ENCODE measurements around the gene GRIN1.

DNA sequence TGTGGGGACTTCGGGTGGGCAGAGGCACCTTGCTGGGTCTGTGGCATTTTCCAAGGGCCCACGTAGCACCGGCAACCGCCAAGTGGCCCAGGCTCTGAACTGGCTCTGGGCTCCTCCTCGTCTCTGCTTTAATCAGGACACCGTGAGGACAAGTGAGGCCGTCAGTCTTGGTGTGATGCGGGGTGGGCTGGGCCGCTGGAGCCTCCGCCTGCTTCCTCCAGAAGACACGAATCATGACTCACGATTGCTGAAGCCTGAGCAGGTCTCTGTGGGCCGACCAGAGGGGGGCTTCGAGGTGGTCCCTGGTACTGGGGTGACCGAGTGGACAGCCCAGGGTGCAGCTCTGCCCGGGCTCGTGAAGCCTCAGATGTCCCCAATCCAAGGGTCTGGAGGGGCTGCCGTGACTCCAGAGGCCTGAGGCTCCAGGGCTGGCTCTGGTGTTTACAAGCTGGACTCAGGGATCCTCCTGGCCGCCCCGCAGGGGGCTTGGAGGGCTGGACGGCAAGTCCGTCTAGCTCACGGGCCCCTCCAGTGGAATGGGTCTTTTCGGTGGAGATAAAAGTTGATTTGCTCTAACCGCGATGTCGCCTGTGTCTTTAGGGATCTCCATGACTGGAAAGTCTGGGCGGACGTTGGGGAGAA lies 30.2 kb upstream of the GRIN1 start:
- TF ChIP-seq, protein P1, sequence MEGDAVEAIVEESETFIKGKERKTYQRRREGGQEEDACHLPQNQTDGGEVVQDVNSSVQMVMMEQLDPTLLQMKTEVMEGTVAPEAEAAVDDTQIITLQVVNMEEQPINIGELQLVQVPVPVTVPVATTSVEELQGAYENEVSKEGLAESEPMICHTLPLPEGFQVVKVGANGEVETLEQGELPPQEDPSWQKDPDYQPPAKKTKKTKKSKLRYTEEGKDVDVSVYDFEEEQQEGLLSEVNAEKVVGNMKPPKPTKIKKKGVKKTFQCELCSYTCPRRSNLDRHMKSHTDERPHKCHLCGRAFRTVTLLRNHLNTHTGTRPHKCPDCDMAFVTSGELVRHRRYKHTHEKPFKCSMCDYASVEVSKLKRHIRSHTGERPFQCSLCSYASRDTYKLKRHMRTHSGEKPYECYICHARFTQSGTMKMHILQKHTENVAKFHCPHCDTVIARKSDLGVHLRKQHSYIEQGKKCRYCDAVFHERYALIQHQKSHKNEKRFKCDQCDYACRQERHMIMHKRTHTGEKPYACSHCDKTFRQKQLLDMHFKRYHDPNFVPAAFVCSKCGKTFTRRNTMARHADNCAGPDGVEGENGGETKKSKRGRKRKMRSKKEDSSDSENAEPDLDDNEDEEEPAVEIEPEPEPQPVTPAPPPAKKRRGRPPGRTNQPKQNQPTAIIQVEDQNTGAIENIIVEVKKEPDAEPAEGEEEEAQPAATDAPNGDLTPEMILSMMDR (IDR thresholded peaks at IDR 0.05), result no peak
- no peak for TF ChIP-seq POLR2A (IDR thresholded peaks at IDR 0.05)

Data from right lobe of liver (tissue), 4 donors.